HepG2 (cell line): Measurements from ENCODE around the gene DHRS12.

Experiments used
- CTCF ChIP-seq: sonication (generic); formaldehyde crosslinking; IDR thresholded peaks from 2 replicates; pipeline ENCODE4 v1.5.0; 2020; ENCODE audit warnings: mild to moderate bottlenecking, missing genetic modification reagents, moderate library complexity
- KAT2B ChIP-seq: fragments of 150-350 bp; IDR thresholded peaks from 2 replicates; pipeline ENCODE4 v1.6.1; 2014; ENCODE audit warnings: low read depth, low read length, borderline replicate concordance
- MEIS2 ChIP-seq: sonication (generic); formaldehyde crosslinking; IDR thresholded peaks from 2 replicates; pipeline ENCODE4 v1.9.0; 2021; ENCODE audit warnings: mild to moderate bottlenecking, missing genetic modification reagents
- NPAS2 ChIP-seq: sonication (generic); formaldehyde crosslinking; IDR thresholded peaks from 2 replicates; pipeline ENCODE4 v1.8.0; 2022; ENCODE audit warnings: mild to moderate bottlenecking, missing genetic modification reagents, borderline replicate concordance
- SMC3 ChIP-seq: IDR thresholded peaks from 2 replicates; pipeline ENCODE4 v1.6.1; 2011; ENCODE audit warnings: low read length, improper control_type of control experiment
- ZNF101 ChIP-seq: sonication (generic); formaldehyde crosslinking; IDR thresholded peaks from 2 replicates; pipeline ENCODE4 v1.4.0; 2020; ENCODE audit warnings: mild to moderate bottlenecking, low read depth, missing genetic modification reagents, borderline replicate concordance
- ZNF205 ChIP-seq: IDR thresholded peaks from 2 replicates; pipeline ENCODE4 v1.6.1; 2018; ENCODE audit warnings: missing biosample characterization, missing genetic modification reagents
- ZNF543 ChIP-seq: sonication (generic); formaldehyde crosslinking; IDR thresholded peaks from 2 replicates; pipeline ENCODE4 v1.4.0; 2020; ENCODE audit warnings: mild to moderate bottlenecking, missing genetic modification reagents
- TF ChIP-seq, protein P1 (sequence below), 2 experiments: IDR thresholded peaks; 2 replicates each; pipeline ENCODE4 v1.6.1; 2011 to 2012; ENCODE audit warnings: low read length in 2 of 2, borderline replicate concordance in 1 of 2, low read depth in 1 of 2, mild to moderate bottlenecking in 1 of 2, moderate library complexity in 1 of 2

GRCh38 chr13:51727634-51728274, 76.2 kb downstream of the DHRS12 start:
- TF ChIP-seq ZNF205 (CRISPR knock-in tag) (no peak), ZNF101 (no peak), KAT2B (no peak), SMC3 (no peak), NPAS2 (CRISPR knock-in tag) (no peak), MEIS2 (no peak), ZNF543 (no peak), CTCF (no peak)
- TF ChIP-seq, protein P1, sequence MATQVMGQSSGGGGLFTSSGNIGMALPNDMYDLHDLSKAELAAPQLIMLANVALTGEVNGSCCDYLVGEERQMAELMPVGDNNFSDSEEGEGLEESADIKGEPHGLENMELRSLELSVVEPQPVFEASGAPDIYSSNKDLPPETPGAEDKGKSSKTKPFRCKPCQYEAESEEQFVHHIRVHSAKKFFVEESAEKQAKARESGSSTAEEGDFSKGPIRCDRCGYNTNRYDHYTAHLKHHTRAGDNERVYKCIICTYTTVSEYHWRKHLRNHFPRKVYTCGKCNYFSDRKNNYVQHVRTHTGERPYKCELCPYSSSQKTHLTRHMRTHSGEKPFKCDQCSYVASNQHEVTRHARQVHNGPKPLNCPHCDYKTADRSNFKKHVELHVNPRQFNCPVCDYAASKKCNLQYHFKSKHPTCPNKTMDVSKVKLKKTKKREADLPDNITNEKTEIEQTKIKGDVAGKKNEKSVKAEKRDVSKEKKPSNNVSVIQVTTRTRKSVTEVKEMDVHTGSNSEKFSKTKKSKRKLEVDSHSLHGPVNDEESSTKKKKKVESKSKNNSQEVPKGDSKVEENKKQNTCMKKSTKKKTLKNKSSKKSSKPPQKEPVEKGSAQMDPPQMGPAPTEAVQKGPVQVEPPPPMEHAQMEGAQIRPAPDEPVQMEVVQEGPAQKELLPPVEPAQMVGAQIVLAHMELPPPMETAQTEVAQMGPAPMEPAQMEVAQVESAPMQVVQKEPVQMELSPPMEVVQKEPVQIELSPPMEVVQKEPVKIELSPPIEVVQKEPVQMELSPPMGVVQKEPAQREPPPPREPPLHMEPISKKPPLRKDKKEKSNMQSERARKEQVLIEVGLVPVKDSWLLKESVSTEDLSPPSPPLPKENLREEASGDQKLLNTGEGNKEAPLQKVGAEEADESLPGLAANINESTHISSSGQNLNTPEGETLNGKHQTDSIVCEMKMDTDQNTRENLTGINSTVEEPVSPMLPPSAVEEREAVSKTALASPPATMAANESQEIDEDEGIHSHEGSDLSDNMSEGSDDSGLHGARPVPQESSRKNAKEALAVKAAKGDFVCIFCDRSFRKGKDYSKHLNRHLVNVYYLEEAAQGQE (IDR thresholded peaks at IDR 0.05; ENCODE audit: borderline replicate concordance in 1 of 2, low read depth in 1 of 2, low read length in 2 of 2) = no peak
